Common myeloid progenitor, CD34-positive (primary cell): ENCODE data around the gene HDHD5.
A peak's percentile ranks its signal among the peaks of the same experiment; 100 is the strongest.

ENCODE experiments used
- CTCF ChIA-PET: fragments of 350-600 bp; sonication (Branson Sonifier 250); formaldehyde crosslinking; loops from one replicate; lab custom pipeline; 2021; ENCODE audit warnings: antibody characterized with exemption; lab: Charles Lee
- POLR2A ChIA-PET: fragments of 350-600 bp; sonication (Branson Sonifier 250); formaldehyde crosslinking; loops from one replicate; lab custom pipeline; 2021; ENCODE audit warnings: antibody characterized with exemption; lab: Charles Lee
- DNase-seq, 3 donors: peaks; one replicate each; pipeline versions ENCODE4 v3.0.0 to v3.0.0-alpha.2; 2013
- H3K27ac ChIP-seq, 2 experiments: 1 replicate in 1 of 2; 2 replicates in 1 of 2; pipeline ENCODE4 v1.7.0; 2013; ENCODE audit warnings: inconsistent platforms in 2 of 2, low read length in 2 of 2, mild to moderate bottlenecking in 2 of 2, low read depth in 1 of 2, moderate library complexity in 1 of 2; ENCODE audit not compliant: severe bottlenecking in 2 of 2, insufficient read depth in 1 of 2, poor library complexity in 1 of 2
- H3K27me3 ChIP-seq, 5 experiments: replicated peaks in 2 of 5; 1 replicate in 3 of 5; 2 replicates in 2 of 5; pipeline versions ENCODE4 v1.6.1 to v1.7.0; 2013; ENCODE audit warnings: low read length in 4 of 5, mild to moderate bottlenecking in 2 of 5, moderate library complexity in 2 of 5, inconsistent platforms in 1 of 5; ENCODE audit not compliant: insufficient read depth in 5 of 5, control insufficient read depth in 4 of 5
- H3K36me3 ChIP-seq, 4 experiments: 1 replicate in 2 of 4; 2 replicates in 2 of 4; pipeline versions ENCODE4 v1.6.1 to v1.7.0; 2013; ENCODE audit warnings: low read length in 3 of 4, control low read depth in 1 of 4, mild to moderate bottlenecking in 1 of 4; ENCODE audit not compliant: control insufficient read depth in 4 of 4, insufficient read depth in 4 of 4
- H3K4me1 ChIP-seq, 4 experiments: 1 replicate in 3 of 4; 2 replicates in 1 of 4; pipeline versions ENCODE4 v1.6.1 to v1.7.1; 2013; ENCODE audit warnings: low read length in 3 of 4, mild to moderate bottlenecking in 3 of 4, control low read depth in 1 of 4, inconsistent platforms in 1 of 4, moderate library complexity in 1 of 4; ENCODE audit not compliant: control insufficient read depth in 4 of 4, insufficient read depth in 4 of 4; ENCODE audit errors: control extremely low read depth in 1 of 4
- H3K4me3 ChIP-seq, 7 experiments: 1 replicate in 4 of 7; 2 replicates in 3 of 7; pipeline versions ENCODE4 v1.5.1 to v1.7.0; 2013; ENCODE audit warnings: mild to moderate bottlenecking in 7 of 7, low read length in 6 of 7, moderate library complexity in 6 of 7, inconsistent platforms in 2 of 7, low read depth in 2 of 7, control low read depth in 1 of 7; ENCODE audit not compliant: insufficient read depth in 4 of 7, control insufficient read depth in 1 of 7; ENCODE audit errors: extremely low read depth in 1 of 7
- H3K9me3 ChIP-seq, 5 experiments: 1 replicate in 4 of 5; 2 replicates in 1 of 5; pipeline versions ENCODE4 v1.6.1 to v1.7.1; 2013; ENCODE audit warnings: low read length in 4 of 5, mild to moderate bottlenecking in 2 of 5, inconsistent platforms in 1 of 5, low read depth in 1 of 5, moderate library complexity in 1 of 5; ENCODE audit not compliant: control insufficient read depth in 4 of 5, insufficient read depth in 2 of 5; ENCODE audit errors: control extremely low read depth in 1 of 5
- WGBS: methylation state at CpG from one replicate; pipeline ENCODE4 v1.1.5; 2013; ENCODE audit not compliant: insufficient coverage; 5-methylcytosine and 5-hydroxymethylcytosine counted together

The HDHD5 gene

DNA sequence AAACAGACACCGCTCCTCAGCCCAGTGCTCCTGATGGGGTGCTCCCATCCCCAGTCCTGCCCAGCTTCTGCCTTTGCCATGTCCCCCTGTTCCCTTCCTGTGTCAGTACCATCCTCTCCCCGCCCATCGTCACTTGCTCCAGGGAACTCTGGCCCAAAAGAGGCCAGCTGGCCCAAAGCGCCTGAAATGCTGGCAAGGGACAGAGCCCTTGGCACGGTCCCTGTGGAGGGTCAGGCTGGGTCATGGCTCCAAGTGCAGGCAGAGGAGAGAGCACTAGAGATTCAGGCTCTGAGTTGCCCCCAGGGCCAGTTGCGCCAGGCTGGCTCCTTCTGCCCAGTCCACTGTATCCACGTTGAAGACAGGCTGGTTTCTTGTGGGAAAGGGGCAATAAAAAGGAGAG, 8.4 kb upstream of the HDHD5 start:
- CTCF ChIA-PET, result interaction anchor here (1.2 to 1.7 kb wide), 3 partner anchors 48 to 93 kb away, joined by 3 to 5 read pairs (median 4); no protein-coding TSS in a partner anchor
- Histone ChIP-seq H3K9me3 (no peaks in the 10 kb centered on the region), H3K27ac (no peak overlapping the region), H3K36me3 (no peaks in the 10 kb centered on the region), H3K4me1 (peaks cover 0 to 16% (median 7%) of the 10 kb centered on the region in 4 experiments), H3K4me3 (no peak overlapping the region), H3K27me3 (peaks cover 0 to 2% (median 0%) of the 10 kb centered on the region in 5 experiments)
- WGBS, result 92% methylated on average over 6 of the region's 7 CpGs
- no peak for DNase-seq
- POLR2A ChIA-PET, result interaction anchor here (0.6 kb wide), 1 partner anchor 272 kb away, joined by 3 read pairs; no protein-coding TSS in a partner anchor

DNA sequence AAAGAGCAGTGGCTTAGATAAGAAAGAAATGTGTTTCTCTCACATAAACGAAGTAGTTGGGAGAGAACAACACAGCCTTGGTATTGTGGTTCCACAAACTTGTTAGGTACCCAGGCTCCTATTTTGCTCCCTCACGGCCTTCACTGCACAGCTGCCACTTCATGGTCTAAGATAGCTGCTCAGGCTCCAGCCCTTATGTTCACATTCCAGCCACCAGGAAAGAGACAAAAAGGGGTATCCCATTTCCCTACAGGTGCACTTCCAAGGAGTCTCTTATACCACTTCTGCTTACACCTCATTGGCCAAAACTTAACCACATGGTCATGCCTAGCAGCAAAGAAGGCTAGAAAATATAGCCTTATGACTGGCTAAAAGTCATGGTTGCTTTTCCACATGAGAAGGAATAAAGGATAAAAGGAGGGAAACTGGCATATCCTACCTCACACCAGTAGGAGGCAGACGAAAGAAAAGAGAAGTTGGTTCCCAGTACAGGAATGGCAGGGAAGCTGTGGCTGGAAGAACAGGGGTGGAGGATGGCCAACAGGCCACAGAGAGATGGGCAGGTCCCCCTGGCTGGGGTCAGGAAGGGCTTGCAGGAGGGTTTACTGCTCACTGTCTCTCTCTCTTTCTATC, 5.4 kb upstream of the HDHD5 start:
- H3K27ac ChIP-seq, result no peak overlapping the region
- POLR2A ChIA-PET, result no interaction called here
- CTCF ChIA-PET, result interaction anchor here (1.0 to 1.4 kb wide), 5 partner anchors 10 to 102 kb away, joined by 3 to 4 read pairs (median 3); no protein-coding TSS in a partner anchor
- peaks cover 0 to 6% (median 3%) of the 10 kb centered on the region in 4 experiments for H3K4me1 ChIP-seq
- DNase-seq, result no peak
- H3K9me3 ChIP-seq, result no peaks in the 10 kb centered on the region
- H3K27me3 ChIP-seq, result peaks cover 0 to 2% (median 0%) of the 10 kb centered on the region in 5 experiments
- 95% methylated on average over 2 of the region's 3 CpGs for WGBS
- no peak overlapping the region for H3K4me3 ChIP-seq
- no peaks in the 10 kb centered on the region for H3K36me3 ChIP-seq

GRCh38 chr22:17162731-17163130, 3.7 kb upstream of the HDHD5 start:
- H3K4me1 ChIP-seq, result peaks cover 0 to 17% (median 15%) of the 10 kb centered on the region in 4 experiments
- no peak overlapping the region for H3K4me3 ChIP-seq
- 84% methylated on average over 8 of the region's 8 CpGs for WGBS
- no peak for DNase-seq
- ChIA-PET CTCF (interaction anchor here (1.2 kb wide), 1 partner anchor 9 kb away, joined by 5 read pairs; no protein-coding TSS in a partner anchor), POLR2A (interaction anchor here (0.6 kb wide), 1 partner anchor 109 kb away, joined by 4 read pairs; no protein-coding TSS in a partner anchor)
- H3K9me3 ChIP-seq, result no peaks in the 10 kb centered on the region
- H3K27ac ChIP-seq, result no peak overlapping the region
- peaks cover 0 to 2% (median 0%) of the 10 kb centered on the region in 5 experiments for H3K27me3 ChIP-seq
- no peaks in the 10 kb centered on the region for H3K36me3 ChIP-seq

GRCh38 chr22:17161991-17162390, 2.9 kb upstream of the HDHD5 start:
- CTCF ChIA-PET, result interaction anchor here (3.3 kb wide), 1 partner anchor 10 kb away, joined by 37 read pairs; no protein-coding TSS in a partner anchor
- no peaks in the 10 kb centered on the region for H3K9me3 ChIP-seq
- peaks cover 0 to 23% (median 17%) of the 10 kb centered on the region in 4 experiments for H3K4me1 ChIP-seq
- no peak overlapping the region for H3K27ac ChIP-seq
- WGBS, result 100% methylated on average over 1 of the region's 3 CpGs
- POLR2A ChIA-PET, result no interaction called here
- H3K4me3 ChIP-seq, result no peak overlapping the region
- no peaks in the 10 kb centered on the region for H3K36me3 ChIP-seq
- no peak for DNase-seq
- no peaks in the 10 kb centered on the region for H3K27me3 ChIP-seq

DNA sequence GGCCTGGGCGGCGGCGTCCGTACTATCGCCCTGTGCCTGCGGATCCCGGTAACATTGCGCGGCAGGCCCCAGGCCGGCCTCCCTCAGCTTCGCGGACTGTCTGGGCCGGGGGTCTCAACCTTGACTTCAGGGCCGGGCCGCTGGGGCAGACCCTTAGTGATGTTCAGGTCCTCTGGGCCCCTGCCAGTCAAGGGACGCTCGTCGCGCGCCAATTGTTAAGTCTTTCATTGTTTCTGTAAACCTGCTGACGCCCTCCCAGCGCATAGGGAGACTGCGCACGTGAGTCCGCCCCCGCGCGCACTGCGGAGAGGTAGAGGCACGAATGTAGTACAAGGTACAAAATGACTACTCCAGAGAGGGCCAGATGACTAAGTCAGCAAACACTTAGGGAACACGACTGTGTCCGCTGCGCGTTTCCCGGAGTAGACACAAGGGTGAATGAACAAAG, 451 bp upstream of the HDHD5 start:
- Histone ChIP-seq H3K4me3 (peak overlapping the region; percentile 26 to 81 (median 59)), H3K27me3 (no peaks in the 10 kb centered on the region), H3K9me3 (no peaks in the 10 kb centered on the region), H3K4me1 (peaks cover 0 to 23% (median 18%) of the 10 kb centered on the region in 4 experiments), H3K27ac (no peak overlapping the region), H3K36me3 (no peaks in the 10 kb centered on the region)
- POLR2A ChIA-PET, result no interaction called here
- CTCF ChIA-PET, result interaction anchor here (1.0 to 3.3 kb wide), 3 partner anchors 13 to 85 kb away, joined by 3 to 37 read pairs (median 3); no protein-coding TSS in a partner anchor
- 28% methylated on average over 31 of the region's 35 CpGs for WGBS
- peak in 2 of 3 donors; percentile 17 to 45 for DNase-seq

DNA sequence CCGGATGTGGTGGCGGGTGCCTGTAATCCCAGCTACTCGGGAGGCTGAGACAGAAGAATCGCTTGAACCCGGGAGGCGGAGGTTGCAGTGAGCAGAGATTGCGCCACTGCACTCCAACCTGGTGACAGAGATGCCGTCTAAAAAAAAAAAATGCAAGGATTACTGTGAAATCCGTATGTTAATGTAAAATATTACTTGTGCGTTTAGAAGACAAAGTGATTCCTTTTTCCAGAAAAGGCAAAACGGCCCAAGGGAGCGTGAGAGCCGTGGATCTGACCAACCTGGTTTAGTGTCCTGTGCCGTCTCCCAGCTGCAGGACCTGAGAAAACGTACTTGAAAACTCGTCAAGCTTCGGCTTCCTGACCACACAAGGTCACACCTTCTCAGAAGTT, 905 bp downstream of the HDHD5 start:
- WGBS, result 65% methylated on average over 16 of the region's 17 CpGs
- CTCF ChIA-PET, result interaction anchor here (0.7 to 2.6 kb wide), 8 partner anchors 10 to 100 kb away, joined by 3 to 17 read pairs (median 3); no protein-coding TSS in a partner anchor
- Histone ChIP-seq H3K36me3 (no peaks in the 10 kb centered on the region), H3K4me3 (peak overlapping the region in 5 of 7 experiments; percentile 34 to 81 (median 70)), H3K27ac (no peak overlapping the region), H3K4me1 (peaks cover 0 to 23% (median 18%) of the 10 kb centered on the region in 4 experiments), H3K27me3 (no peaks in the 10 kb centered on the region), H3K9me3 (no peaks in the 10 kb centered on the region)
- POLR2A ChIA-PET, result interaction anchor here (0.9 kb wide), 1 partner anchor 51 kb away, joined by 4 read pairs; no protein-coding TSS in a partner anchor
- no peak for DNase-seq
